GM18951 (cell line): Measurements from ENCODE around the gene ZGPAT.

Experiments
- POLR2A ChIP-seq: IDR thresholded peaks from 4 replicates; pipeline ENCODE4 v1.6.1; 2011; ENCODE audit warnings: mild to moderate bottlenecking; ENCODE audit not compliant: insufficient read length, insufficient read depth; ENCODE audit errors: extremely low read depth
- in situ Hi-C: fragments of 300-500 bp; cut with MboI; formaldehyde crosslinking; loops from one replicate; pipeline ENCODE4 v1.12.0; 2022; ENCODE audit warnings: low sequenced_read_pairs, mixed read lengths, inconsistent platforms; ENCODE audit not compliant: unreplicated experiment

Gene ZGPAT

GRCh38 chr20:63699466-63700198 lies 8.2 kb upstream of the ZGPAT start:
- TF ChIP-seq POLR2A: peak; percentile 11

GRCh38 chr20:63700199-63701050 lies 7.4 kb upstream of the ZGPAT start:
- no peak for TF ChIP-seq POLR2A
- in situ Hi-C loops: no loop called here

More at GRCh38 chr20:63699466-63700198, 8.2 kb upstream of the ZGPAT start:
- in situ Hi-C loops: no loop called here

- TF ChIP-seq POLR2A: no peak
- in situ Hi-C loops: no loop called here
These were observed 6.8 kb upstream of the ZGPAT start for GRCh38 chr20:63701051-63701328.

GRCh38 chr20:63701329-63702035 lies 6.4 kb upstream of the ZGPAT start:
- in situ Hi-C loops: no loop called here

GRCh38 chr20:63702036-63702665 lies 5.7 kb upstream of the ZGPAT start:
- in situ Hi-C loops: no loop called here
- TF ChIP-seq POLR2A: no peak

More at GRCh38 chr20:63701329-63702035, 6.4 kb upstream of the ZGPAT start:
- no peak for TF ChIP-seq POLR2A

- TF ChIP-seq POLR2A: peak; percentile 7
- in situ Hi-C loops: no loop called here
These were observed 4.9 kb upstream of the ZGPAT start for GRCh38 chr20:63702751-63703470.

- in situ Hi-C loops: no loop called here
- TF ChIP-seq POLR2A: no peak
These were observed 4.3 kb upstream of the ZGPAT start for GRCh38 chr20:63703471-63703975.

- in situ Hi-C loops: no loop called here
- no peak for TF ChIP-seq POLR2A
These were observed 3.7 kb upstream of the ZGPAT start for GRCh38 chr20:63703976-63704748.

GRCh38 chr20:63704749-63705117 lies 3.1 kb upstream of the ZGPAT start:
- TF ChIP-seq POLR2A: no peak
- in situ Hi-C loops: no loop called here

- in situ Hi-C loops: no loop called here
- TF ChIP-seq POLR2A: no peak
These were observed 2.4 kb upstream of the ZGPAT start for GRCh38 chr20:63705232-63706026.

- in situ Hi-C loops: no loop called here
- no peak for TF ChIP-seq POLR2A
These were observed 1.7 kb upstream of the ZGPAT start for GRCh38 chr20:63706027-63706695.
